GM21360 (cell line): ENCODE data around the gene PITPNB.

ENCODE experiments used
- ATAC-seq: cut with Tn5 transposase; IDR thresholded peaks from one replicate; pipeline ENCODE4 v1.9.1; 2021; ENCODE audit warnings: mild to moderate bottlenecking, moderate library complexity; ENCODE audit not compliant: unreplicated experiment

Gene PITPNB

DNA sequence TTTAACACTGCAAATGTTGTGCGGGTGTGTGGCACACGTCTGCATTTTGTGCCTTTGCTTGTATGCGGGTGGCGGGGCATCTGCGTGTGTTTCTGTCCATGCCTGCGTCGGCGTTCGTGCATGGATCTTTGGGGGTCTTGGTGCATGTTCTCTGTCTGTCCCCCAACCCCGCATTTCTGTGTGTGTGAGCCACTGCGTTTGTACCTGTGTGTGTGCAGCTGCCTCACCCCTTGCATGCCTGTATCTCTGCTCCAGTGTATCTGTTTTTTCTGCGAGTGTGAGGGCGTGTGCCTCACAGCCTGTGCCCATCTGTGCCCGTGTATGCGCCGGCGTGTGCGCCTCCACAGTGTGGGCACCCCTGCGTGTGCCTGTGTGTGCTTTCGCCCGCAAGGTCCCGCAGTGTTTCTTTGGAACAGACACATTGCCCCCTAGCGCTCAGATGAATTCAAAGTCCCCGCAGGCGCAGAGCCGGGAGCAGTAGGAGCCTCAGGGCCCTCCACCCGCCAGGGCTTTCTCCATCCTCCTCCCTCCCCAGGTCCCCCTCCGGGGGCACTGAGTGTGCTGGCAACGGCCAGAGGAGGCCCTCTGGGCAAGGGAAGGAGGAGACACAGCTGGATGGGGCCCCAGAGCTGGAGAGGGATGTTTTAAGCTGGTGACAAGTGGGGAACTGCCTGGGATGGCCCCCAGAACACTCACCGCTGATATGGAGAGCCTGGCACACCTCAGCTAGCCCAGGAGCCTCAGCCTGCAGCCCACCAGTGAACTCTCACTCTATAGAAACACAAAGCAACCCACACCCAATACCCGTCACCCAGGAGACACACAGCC is 114.4 kb downstream of the PITPNB start:
- no peak for ATAC-seq

- no peak for ATAC-seq
Measured at GRCh38 chr22:27803841-27804415, 115.1 kb downstream of the PITPNB start.

DNA sequence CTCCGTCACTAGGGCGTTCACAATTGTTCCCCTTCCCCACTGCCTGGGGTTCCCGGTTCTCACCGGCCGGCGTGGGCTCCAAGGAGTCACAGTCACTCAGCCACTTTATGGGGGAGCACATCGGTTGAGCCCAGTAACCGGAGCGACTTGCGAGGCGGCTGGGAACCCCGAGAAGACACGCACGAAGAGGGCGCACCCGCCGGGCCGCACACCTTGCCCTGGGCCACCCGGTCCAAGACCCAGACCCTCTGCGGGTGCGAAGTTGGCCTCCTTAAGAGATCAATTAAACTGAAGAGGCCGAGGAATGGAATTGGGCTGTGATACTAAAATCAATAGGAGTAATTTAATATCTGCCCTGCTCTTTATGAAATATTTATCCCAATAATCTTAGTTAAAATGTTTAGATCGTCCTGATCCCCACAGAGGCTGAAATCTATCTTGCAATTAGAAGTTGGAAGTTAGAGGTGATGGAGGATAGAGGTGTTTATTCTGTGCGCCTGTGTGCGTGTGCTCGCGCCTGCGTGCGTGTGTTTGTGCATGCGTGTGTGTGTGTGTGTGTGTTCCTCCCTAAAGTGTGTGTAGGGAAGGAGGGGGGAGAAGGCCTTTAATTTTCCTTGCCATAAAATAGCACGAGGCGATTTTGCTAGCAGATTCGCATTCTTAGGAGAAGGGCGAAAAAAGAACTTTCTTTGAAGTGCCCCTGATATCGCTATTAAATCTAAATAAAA is 116.5 kb downstream of the PITPNB start:
- no peak for ATAC-seq
